SKM-1 (cell line): ENCODE measurements around the gene NDUFB6.
A peak's percentile ranks its signal among the peaks of the same experiment; 100 is the strongest.
"Not testable (repeated sequence)": the region's sequence is repeated elsewhere in the genome, so short reads cannot be mapped to it uniquely, and the experiment has no call there.

Experiments used
- DNase-seq: peaks from one replicate; lab custom pipeline; 2025; ENCODE audit not compliant: unreplicated experiment; lab: John Stamatoyannopoulos, UW

Gene NDUFB6

DNA sequence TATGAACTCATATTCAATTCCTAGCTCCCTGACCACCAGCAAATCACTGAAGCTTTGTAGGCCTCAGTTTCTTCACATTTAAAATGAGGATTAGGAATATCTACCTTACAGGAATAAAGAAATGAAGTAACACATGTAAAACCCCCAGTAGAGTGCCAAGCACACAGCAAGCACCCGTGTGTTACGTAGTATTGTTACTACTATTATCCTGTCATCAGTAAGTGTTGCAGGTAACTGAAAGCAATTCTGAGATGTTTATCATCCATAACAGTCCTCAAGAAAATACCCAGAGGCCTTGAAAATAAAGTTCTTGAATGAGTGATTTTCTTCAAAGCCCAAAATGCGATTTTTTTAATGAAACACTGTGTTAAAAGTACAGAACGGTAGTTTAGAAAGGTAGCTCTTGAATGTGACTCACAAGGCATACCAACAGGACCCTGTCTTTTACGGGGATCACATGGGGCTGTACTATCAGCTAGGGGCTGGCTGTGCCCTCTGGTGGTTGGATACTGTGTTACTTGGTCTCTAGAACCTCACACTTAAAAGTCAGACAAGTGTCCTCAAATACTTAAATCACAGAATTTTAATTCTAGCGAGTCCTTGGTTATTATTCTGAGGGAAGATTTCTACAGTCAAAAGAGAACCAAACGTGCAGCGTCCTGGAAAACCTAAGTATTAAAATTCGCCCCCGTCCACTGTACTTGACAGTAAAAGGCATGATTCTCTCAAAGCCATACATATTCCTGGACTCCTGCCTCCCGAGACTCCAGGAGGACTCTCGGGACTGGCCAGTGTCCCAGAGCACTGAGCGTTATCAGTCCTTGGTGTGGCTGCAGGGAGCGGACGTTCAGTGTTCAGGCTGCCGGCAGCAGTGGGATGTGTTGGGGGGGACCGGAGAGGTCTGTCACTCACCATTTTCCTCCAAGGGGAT, 725 bp downstream of the NDUFB6 start:
- peak; percentile 59 for DNase-seq

DNA sequence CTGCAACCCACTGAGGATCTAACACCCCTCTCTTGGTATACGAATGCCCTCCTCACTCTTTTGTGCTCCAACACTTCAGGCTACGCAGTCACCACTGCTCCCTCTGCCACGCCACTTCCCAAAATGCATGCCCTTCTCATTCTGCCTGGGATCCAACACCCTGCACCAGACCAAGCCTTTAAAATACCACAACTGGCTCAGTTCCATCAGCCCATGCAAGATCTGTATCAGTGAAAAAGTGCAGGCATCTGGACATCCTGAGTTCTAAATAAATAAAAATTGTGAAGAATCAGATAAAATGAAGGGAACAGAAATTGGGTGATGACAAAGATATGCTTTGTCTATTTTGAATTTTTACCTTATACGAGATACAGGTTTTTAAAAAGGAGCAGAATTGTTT, 2.7 kb downstream of the NDUFB6 start:
- no peak for DNase-seq

DNA sequence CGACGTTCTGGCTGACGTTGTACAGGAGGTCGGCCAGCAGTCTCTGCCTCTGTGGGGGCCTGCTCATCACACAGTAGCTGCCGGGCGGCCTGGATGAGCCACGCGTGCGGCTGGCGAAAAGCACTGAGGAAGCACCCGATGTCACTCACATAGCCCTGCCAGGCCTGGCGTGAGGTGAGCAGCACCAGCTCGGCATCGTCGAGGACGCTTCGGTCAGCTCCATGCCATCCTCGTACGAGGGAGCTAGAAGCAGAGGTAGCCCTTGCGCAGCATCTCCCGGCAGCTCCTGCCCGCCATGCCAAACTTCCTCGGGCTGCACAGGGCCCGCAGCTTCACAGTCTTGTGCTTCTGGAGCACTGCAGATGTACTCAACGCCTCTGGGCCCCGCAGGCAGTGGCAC, 6.2 kb downstream of the NDUFB6 start:
- DNase-seq: no peak

DNA sequence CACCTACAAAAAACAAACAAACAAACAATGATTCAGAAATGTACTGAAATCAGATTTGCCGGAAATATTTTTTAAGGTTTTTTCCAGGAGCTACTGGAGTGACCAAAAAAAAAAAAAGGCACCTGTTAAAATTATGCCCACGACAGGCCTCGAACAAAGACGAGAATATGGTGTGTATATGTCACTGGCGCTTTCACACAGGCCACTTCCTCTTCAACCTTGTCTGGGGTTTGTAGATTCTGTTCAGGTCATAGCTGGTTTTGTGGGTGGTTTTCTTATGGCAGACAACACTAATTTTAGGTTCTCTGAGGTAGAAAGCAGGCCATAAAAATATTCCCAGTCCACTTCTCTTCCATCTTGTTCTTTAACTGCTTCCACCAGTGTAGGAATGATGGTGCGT, 7.0 kb downstream of the NDUFB6 start:
- DNase-seq: no peak

DNA sequence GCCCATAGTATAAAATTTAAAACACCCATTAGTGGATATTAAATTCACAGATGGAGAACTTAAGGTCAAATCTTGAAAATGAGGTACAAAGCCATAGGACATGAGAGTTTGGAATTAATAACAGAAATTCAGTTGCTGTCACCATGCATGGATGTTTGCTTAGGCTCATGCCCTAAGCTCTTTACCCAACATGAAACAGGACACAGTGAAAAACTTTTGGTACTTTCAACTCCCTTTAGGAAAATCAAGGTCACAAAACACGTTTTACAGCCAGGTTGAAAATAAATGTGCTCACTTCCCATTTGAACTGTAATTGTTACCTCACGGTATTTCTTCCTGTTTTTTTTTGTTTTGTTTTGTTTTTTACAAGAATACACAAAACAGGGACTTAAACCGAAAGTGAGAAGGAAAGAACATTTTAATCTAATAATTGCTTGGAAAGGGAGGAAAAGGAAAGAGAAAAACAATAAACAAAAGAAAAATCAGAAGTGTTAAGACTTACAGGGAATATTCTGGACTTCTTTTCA, 14.5 kb downstream of the NDUFB6 start:
- no peak for DNase-seq

DNA sequence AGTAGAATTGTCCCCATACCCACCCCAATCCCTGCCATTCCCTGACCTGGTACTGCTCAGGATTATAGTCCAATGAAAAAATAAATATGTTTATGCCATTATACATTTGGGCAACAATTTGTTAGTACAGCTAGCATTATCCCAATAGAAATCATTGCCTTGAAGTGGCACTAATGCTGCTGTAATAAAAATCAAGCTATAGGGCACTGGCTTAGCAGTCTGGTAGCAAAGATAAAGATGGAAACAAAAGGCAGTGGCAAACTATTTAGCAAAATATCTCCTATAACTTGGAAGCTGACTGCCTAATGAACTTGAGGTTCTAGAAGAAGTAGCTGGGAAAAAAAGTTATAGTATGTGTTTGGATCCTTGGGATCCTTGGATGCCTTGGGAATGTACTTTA, 18.4 kb downstream of the NDUFB6 start:
- DNase-seq: no peak

DNA sequence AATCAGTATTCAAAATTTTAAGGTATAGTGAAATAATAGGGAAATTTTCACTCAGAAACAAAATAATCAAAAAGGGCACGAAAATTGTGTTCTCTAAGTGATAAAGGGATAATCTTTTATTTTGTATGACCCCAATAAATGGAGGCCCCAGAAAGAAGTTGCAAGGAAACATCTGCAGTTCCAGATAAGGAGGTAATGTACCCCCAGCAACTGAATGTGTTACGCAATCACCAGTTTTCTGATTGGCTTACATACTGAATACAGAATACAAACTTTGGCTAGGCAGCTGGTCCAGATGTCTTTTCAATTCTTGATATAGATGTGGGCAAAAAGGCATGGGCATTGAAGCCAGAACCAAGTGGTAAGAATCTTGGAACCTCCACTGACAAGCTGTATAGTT, 18.9 kb downstream of the NDUFB6 start:
- DNase-seq: no peak

DNA sequence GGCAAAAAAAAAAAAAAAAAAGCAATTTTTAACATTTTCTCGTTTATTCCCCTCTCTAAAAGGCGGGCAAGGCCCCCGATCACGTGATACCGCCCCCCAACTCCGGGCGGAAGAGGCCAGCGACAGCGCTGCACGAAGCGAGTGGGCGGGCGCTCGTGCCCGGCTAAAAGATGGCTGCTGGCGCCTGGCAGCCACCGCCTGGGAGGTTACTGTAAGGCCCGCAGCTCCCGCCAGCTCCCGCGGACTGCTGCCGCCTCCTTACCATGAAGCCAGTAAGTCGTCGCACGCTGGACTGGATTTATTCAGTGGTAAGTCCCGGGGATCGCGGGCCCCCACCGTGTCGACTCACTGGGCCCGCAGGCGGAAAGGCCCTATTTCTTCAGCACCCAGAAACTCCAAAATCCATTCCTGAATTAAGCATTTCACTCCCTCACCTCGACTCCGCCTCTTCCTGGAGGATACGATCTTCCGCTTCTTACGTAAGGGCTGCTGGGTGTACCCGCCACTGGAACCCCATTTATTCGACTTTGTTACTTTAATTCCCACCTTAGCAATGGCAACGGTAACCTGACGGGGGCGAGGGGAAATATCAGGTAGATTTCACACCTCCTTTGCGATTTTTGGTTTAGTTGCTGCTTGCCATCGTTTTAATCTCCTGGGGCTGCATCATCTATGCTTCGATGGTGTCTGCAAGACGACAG, 20.6 kb downstream of the NDUFB6 start, which contains the start of the genes SMIM27 and TOPORS:
Gene SMIM27, plus strand, starts transcription at position 156 of the 701 bp plus-strand sequence. Its CDS starts 108 bp downstream, at position 264.
Gene TOPORS, minus strand, starts transcription at position 415 of the 701 bp plus-strand sequence. Its CDS starts 150 bp downstream, at position 265.
- DNase-seq: peak; percentile 71

DNA sequence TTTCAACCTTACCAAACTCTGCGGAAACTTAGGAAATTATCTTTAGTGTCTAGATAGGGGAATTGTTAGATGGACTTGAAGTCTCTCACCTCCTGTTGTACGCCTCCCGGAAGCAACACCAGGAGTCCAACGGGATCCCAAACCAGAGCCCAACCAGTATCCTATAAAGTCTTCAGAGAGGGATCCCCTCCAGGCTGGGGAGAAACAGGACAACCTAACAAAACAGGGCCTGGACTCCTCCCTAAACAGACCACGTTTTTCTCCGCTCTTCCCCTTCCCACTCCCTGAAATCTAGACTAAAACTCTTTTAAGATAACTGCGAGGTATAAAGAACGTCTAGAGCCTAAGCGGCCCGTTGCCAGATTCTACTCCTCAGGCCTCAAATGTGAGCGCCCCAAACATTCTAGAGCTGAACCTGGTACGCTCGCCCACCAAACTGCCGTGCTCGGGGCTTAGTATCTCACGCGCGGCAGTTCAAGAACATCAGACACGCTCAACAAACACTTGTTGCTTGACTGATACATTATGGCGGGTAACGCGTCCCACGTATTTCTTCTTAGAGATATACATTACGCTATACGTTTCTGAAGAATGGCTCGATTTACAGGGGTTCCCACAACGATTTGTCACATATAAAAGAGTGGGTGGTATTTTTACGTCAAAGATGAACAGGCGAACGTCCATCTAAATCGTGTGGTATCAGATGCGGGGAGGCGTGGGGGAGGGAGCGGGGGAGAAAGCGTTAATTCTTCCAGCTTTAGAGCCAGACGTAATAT, 21.5 kb downstream of the NDUFB6 start:
- no peak for DNase-seq

DNA sequence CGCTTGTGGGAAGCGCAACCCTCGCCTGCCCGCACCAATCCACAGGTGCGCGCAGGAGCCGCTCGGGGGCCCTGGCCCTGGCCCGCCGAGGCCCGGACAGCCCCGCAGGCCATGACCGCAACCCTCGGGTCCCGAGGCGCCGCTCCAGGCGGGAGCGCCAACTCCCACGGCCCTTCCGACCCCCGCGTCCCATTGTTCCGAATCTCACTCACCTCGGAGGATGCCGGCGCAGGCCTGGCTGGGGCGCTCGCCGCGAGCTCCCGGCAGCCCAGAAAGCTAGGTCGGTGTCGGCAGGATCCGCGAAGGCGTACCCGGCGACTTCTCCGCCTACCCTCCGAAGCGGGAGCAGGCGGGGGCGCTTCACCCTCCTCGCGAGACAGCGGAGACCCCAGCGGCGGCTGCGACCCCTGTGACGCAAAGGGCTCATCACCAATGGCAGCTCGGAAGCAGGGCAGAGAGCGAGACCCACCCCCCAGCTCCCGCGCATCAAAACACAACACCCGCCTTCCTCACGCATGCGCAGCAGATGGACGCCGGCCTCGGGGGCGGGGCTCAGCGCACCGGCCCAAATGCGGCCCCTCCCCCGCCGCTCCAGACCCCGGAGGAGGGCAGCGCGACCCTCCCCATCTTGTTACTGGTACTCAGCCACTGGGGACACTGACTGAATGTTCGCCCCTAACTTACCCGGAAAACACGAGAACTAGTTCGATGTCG, 22.2 kb downstream of the NDUFB6 start:
- peak; percentile 65 for DNase-seq

DNA sequence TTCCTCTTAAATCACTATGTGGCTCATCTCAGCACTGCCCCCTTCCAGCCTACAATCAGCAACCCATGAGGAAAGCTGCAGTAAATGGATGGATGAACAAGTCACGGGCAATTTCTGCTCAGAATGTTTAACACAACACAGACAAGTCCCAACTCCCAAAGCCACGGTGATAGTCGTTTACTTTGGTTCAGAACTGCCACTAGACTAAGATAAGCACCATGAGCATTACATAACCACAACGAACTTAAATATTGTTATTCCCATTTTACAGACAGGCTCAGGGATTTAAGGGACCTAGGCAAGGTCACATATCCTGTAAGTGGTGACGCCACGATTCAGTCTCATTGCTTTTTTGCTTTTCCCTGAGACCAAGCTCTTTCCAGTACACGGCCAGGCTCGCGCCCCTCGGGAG, 22.8 kb downstream of the NDUFB6 start:
- no peak for DNase-seq

DNA sequence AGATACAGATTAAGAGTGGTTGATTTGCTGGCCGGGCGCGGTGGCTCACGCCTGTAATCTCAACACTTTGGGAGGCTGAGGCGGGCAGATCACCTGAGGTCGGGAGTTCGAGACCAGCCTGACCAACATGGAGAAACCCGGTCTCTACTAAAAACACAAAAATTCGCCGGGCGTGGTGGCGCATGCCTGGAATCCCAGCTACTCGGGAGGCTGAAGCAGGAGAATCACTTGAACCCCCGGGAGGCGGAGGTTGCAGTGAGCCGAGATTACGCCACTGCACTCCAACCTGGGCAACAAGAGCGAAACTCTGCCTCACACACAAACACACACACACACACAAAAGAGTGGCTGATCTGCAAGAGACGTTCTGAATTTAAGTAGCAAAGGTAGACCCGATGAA, 24.7 kb downstream of the NDUFB6 start:
- DNase-seq: not testable (repeated sequence)

DNA sequence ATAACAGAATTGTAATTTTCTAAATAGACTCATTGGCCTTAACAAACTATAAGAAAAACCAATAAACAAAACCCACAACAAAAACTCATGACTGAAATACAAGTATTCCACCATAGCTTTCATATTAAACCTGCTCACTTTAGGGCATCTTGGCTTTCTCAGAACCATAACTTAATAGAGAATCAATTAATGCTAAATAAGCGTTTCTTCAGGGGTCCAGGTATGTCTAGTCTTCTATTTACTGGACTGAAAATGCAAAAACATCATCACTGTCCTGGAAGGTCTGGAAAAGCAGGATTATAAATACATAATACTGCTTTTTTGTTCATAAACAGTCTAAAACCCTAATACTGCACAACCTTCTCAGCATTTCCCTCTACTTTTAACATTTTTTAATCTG, 27.1 kb downstream of the NDUFB6 start:
- no peak for DNase-seq

DNA sequence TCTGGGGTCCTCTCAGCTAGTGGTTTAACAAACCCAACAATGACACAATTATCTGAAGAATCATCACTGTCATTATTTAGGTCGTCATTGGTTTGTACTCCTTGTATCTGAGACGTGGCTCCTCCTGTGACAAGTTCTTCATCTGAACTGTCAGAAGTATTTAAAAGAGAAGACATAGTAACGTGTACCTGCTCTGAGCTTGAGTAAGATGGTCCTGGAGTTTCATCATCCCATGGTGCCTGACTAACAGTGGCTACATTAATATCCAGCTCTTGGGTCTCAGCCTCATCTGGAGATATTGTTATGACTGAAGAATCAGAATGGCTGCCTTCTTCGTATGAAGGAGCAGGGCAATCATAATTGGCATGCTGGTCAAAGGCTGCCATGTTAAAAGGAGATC, 29.9 kb downstream of the NDUFB6 start:
- no peak for DNase-seq

DNA sequence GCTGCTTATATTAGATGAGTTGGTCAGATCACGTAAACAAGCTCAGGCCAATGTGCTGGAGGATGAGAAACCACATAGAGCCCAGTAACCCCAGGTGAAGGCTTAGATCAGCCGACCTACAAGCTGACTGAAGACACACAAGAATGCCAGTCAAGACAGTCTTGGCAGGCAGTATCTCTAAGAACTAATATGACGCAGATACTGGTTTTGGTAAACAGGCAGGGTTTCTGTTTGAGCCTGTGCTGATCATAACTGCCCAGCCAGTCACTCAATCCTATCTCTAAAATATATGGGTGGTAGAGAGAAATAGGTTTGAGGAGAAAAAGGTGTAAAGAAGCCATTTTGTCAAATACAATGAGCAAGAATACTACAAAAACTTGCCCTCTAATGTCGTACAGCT, 39.1 kb downstream of the NDUFB6 start:
- DNase-seq: no peak

DNA sequence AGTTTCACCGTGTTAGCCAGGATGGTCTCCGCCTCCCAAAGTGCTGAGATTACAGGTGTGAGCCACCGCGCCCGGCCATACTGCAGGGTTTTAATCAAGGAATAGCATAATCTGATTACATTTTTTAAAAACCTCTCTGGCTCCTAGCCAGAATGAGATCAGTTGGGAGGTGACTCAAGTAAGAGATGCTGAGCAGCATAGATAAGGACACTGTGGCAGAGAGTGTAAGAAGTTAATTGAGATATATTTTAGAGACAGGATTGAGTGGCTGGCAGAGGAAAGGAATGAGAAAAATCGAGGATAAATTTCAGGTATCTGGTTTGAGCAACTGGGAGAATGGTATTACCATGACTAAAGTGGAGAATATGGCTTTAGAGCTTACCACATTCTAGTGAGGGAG, 39.6 kb downstream of the NDUFB6 start:
- DNase-seq: no peak

DNA sequence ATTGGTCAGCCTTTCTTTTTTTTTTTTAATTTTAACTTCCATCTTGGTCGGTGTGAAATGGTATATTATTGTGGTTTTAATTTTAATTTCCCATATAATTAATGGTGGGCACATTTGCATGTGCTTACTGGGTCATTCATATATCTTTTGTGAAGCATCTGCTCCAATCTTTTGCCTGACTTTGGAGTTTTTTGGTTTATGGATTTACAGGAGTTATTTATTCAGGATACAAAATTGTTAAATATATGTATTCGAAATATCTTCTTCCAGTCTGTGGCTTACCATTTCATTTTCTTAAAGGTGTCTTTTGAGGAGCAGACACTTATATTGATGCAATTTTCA, 46.3 kb downstream of the NDUFB6 start:
- DNase-seq: no peak

DNA sequence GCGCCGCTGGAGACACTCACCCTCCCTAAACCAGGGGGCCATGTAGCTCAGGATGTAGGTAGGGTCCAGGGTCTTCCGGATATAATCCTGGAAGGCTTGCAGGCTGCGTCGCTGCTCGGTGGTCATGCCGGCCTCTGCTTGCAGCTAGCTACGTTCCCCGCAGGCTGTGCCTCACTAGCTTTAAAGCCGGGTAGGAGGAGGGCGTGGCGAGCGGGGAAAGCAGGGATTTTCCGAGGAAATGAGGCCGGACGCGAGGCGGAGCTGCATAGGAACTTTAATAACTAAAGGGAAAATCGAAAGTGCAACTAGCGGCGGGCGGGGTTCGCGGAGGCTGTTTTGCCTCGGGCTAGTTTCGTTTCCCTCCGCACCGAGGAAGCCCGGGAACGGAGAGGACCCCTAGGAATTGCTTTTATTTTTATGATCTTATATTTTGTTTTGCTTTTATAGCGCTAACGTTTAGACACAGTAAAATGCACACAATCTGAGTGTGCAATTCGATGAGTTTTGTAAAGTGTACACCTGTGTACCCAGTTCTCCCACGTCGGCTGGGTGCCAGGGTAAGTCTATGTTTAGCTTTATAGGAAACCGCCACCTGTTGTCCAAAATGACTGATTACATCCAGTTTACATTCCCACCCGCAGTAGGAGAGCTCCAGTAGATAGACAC, 46.8 kb downstream of the NDUFB6 start, which contains the start of gene RIGI:
Gene RIGI, minus strand, starts transcription at position 156 of the 666 bp plus-strand sequence. Its CDS starts 30 bp downstream, at position 126.
- peak; percentile 63 for DNase-seq

DNA sequence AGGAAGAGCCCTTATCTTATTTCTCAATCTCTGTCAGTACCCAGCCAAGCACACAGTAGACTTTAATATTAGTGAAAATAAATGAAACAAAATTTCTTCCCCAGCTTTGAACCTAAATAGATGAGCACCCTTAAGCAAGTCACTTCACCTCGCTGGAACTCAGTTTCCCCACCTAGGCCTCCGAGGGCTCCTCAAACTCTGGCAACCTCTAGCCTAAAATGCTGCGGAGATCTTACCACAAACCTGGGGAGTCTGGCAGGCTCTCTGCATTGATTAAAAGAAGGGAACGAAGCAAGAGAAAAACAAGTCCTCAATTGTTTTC, 47.3 kb downstream of the NDUFB6 start:
- no peak for DNase-seq
